HG03457 (cell line): ENCODE measurements around the gene OPCML.

Experiments used
- ATAC-seq: cut with Tn5 transposase; IDR thresholded peaks from one replicate; pipeline ENCODE4 v1.9.1; 2021; ENCODE audit warnings: moderate number of reproducible peaks; ENCODE audit not compliant: unreplicated experiment

OPCML gene

GRCh38 chr11:132555617-132556016 is 976.7 kb downstream of the OPCML start:
- no peak for ATAC-seq

- ATAC-seq, result no peak
Observed at GRCh38 chr11:132551016-132551415, 981.3 kb downstream of the OPCML start.

GRCh38 chr11:132549561-132549960 is 982.7 kb downstream of the OPCML start:
- no peak for ATAC-seq

- ATAC-seq, result no peak
Observed at GRCh38 chr11:132549001-132549400, 983.3 kb downstream of the OPCML start.

GRCh38 chr11:132544007-132544406 is 988.3 kb downstream of the OPCML start:
- ATAC-seq, result no peak

GRCh38 chr11:132541794-132542193 is 990.5 kb downstream of the OPCML start:
- ATAC-seq, result no peak

GRCh38 chr11:132540581-132540980 is 991.7 kb downstream of the OPCML start:
- no peak for ATAC-seq

GRCh38 chr11:132539590-132540368 is 992.5 kb downstream of the OPCML start:
- ATAC-seq, result no peak

GRCh38 chr11:132538642-132539041 is 993.7 kb downstream of the OPCML start:
- ATAC-seq, result no peak

GRCh38 chr11:132535830-132536229 is 996.5 kb downstream of the OPCML start:
- no peak for ATAC-seq

GRCh38 chr11:132531921-132532320 is 1000.4 kb downstream of the OPCML start:
- ATAC-seq, result no peak

- no peak for ATAC-seq
Observed at GRCh38 chr11:132528181-132528580, 1004.1 kb downstream of the OPCML start.

- no peak for ATAC-seq
Observed at GRCh38 chr11:132523929-132524328, 1008.4 kb downstream of the OPCML start.

- no peak for ATAC-seq
Observed at GRCh38 chr11:132520199-132520598, 1012.1 kb downstream of the OPCML start.

GRCh38 chr11:132519241-132519815 is 1013.0 kb downstream of the OPCML start:
- ATAC-seq, result no peak

- no peak for ATAC-seq
Observed at GRCh38 chr11:132504501-132505041, 1027.7 kb downstream of the OPCML start.

GRCh38 chr11:132501356-132501755 is 1030.9 kb downstream of the OPCML start:
- ATAC-seq, result no peak

GRCh38 chr11:132499661-132500060 is 1032.6 kb downstream of the OPCML start:
- ATAC-seq, result no peak

GRCh38 chr11:132496341-132496740 is 1036.0 kb downstream of the OPCML start:
- no peak for ATAC-seq

- no peak for ATAC-seq
Observed at GRCh38 chr11:132493801-132494200, 1038.5 kb downstream of the OPCML start.

- ATAC-seq, result no peak
Observed at GRCh38 chr11:132490978-132491377, 1041.3 kb downstream of the OPCML start.

- ATAC-seq, result no peak
Observed at GRCh38 chr11:132486060-132486459, 1046.2 kb downstream of the OPCML start.
